NCI-H2081 treated with DMSO at 0.1 percent for 48 hours (cell line): Measurements from ENCODE around the gene MAST4.
"Not testable (repeated sequence)": the region's sequence is repeated elsewhere in the genome, so short reads cannot be mapped to it uniquely, and the experiment has no call there.

Experiments used
- DNase-seq: peaks from one replicate; lab custom pipeline; 2025; lab: John Stamatoyannopoulos, UW

The MAST4 gene

DNA sequence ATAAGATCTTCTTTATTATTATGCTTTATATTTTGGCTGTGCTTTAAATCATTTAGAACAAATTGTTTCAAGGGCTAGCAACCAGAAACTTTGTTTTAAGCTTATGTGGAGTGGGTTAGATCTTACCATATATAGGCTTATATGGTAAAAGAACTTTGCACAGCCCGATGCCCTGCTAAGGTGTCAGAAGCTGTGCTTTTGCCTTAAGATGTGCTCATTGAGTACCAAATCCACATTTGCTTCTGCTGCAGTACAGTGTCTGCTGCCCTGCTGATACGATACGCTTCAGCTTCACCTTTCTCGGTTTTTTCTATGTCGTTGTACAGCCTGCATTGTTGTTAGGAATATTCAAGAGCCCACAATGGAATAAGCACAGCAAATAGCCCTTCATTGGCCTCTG is 565.6 kb downstream of the MAST4 start:
- DNase-seq, result no peak

DNA sequence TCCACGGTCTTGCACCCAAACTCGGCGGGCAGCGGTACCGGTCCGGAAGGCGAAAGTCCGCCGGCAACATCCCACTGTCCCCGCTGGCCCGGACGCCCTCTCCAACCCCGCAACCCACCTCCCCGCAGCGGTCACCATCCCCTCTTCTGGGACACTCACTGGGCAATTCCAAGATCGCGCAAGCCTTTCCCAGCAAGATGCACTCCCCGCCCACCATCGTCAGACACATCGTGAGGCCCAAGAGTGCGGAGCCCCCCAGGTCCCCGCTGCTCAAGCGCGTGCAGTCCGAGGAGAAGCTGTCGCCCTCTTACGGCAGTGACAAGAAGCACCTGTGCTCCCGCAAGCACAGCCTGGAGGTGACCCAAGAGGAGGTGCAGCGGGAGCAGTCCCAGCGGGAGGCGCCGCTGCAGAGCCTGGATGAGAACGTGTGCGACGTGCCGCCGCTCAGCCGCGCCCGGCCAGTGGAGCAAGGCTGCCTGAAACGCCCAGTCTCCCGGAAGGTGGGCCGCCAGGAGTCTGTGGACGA is 567.1 kb downstream of the MAST4 start:
- no peak for DNase-seq

- no peak for DNase-seq
Measured at GRCh38 chr5:67163863-67164595, 567.8 kb downstream of the MAST4 start.

DNA sequence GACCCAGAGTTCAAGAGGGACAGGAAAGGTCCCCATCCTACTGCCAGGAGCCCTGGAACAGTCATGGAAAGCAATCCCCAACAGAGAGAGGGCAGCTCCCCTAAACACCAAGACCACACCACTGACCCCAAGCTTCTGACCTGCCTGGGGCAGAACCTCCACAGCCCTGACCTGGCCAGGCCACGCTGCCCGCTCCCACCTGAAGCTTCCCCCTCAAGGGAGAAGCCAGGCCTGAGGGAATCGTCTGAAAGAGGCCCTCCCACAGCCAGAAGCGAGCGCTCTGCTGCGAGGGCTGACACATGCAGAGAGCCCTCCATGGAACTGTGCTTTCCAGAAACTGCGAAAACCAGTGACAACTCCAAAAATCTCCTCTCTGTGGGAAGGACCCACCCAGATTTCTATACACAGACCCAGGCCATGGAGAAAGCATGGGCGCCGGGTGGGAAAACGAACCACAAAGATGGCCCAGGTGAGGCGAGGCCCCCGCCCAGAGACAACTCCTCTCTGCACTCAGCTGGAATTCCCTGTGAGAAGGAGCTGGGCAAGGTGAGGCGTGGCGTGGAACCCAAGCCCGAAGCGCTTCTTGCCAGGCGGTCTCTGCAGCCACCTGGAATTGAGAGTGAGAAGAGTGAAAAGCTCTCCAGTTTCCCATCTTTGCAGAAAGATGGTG is 568.8 kb downstream of the MAST4 start:
- DNase-seq, result no peak

DNA sequence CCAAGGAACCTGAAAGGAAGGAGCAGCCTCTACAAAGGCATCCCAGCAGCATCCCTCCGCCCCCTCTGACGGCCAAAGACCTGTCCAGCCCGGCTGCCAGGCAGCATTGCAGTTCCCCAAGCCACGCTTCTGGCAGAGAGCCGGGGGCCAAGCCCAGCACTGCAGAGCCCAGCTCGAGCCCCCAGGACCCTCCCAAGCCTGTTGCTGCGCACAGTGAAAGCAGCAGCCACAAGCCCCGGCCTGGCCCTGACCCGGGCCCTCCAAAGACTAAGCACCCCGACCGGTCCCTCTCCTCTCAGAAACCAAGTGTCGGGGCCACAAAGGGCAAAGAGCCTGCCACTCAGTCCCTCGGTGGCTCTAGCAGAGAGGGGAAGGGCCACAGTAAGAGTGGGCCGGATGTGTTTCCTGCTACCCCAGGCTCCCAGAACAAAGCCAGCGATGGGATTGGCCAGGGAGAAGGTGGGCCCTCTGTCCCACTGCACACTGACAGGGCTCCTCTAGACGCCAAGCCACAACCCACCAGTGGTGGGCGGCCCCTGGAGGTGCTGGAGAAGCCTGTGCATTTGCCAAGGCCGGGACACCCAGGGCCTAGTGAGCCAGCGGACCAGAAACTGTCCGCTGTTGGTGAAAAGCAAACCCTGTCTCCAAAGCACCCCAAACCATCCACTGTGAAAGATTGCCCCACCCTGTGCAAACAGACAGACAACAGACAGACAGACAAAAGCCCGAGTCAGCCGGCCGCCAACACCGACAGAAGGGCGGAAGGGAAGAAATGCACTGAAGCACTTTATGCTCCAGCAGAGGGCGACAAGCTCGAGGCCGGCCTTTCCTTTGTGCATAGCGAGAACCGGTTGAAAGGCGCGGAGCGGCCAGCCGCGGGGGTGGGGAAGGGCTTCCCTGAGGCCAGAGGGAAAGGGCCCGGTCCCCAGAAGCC is 569.6 kb downstream of the MAST4 start:
- no peak for DNase-seq

GRCh38 chr5:67166460-67167285 is 570.5 kb downstream of the MAST4 start:
- DNase-seq, result no peak

- no peak for DNase-seq
Measured at GRCh38 chr5:67168069-67168468, 571.9 kb downstream of the MAST4 start.

GRCh38 chr5:67170767-67171166 is 574.6 kb downstream of the MAST4 start:
- DNase-seq, result no peak

DNA sequence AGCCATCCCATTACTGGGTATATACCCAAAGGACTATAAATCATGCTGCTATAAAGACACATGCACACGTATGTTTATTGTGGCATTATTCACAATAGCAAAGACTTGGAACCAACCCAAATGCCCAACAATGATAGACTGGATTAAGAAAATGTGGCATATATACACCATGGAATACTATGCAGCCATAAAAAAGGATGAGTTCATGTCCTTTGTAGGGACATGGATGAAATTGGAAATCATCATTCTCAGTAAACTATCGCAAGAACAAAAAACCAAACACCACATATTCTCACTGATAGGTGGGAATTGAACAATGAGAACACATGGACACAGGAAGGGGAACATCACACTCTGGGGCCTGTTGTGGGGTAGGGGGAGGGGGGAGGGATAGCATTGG is 577.2 kb downstream of the MAST4 start:
- DNase-seq, result not testable (repeated sequence)

DNA sequence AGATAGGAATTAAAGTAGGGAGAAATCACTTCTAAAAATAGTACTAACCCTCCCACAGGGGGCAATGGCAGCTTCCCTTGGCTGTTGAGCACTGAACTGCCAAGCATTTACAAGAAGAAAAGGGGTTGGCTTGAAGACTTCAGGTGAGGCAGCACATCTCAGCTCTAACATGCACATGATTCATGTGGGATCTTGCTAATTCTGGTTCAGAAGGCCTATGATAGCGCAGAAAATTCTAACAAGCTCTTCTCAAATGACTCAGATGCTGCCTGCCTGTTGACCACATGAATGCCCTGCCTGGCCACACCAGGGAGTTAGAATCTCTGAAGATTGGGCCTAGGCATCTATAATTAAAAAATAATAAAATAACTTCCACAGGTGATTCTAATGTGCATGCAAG is 577.8 kb downstream of the MAST4 start:
- DNase-seq, result no peak

DNA sequence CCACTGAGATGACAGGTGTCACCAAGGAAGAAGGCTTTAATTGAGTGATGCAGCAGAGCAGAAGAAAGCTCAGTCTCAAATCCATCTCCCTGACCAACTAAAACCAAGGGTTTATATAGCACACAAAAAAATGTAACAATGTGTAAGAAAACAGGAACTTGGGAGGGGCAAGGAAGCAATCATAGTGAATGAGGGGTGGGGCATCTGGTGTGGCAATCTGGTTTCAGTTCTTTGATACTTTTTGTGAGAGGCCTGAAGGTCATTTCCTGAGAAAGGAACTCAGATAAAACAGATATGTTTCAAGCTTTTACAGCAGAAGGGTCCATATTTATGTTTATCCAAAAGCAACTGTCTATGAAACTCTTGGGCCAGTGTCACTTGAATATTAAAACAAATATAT is 580.7 kb downstream of the MAST4 start:
- DNase-seq, result no peak

DNA sequence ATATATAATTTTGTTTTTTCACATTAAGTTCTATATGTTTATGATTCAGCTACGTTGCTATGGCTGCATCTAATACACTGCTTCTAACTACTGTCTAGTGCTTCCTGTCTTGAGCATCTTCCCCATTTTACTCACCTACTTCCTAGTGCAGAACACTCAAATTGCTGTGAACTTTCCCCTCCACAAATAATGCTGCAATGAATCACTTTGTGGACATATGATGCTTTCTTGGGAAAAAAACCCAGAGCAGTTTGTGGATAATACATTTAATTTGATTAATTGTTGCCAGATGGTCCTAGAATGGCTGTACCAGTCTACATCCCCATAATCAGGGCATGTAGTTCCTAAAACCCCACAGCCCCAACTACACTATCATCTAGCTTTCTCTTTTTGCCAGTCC is 581.9 kb downstream of the MAST4 start:
- no peak for DNase-seq

GRCh38 chr5:67178966-67179365 is 582.8 kb downstream of the MAST4 start:
- DNase-seq, result no peak

- DNase-seq, result no peak
Measured at GRCh38 chr5:67179697-67180361, 583.6 kb downstream of the MAST4 start.

DNA sequence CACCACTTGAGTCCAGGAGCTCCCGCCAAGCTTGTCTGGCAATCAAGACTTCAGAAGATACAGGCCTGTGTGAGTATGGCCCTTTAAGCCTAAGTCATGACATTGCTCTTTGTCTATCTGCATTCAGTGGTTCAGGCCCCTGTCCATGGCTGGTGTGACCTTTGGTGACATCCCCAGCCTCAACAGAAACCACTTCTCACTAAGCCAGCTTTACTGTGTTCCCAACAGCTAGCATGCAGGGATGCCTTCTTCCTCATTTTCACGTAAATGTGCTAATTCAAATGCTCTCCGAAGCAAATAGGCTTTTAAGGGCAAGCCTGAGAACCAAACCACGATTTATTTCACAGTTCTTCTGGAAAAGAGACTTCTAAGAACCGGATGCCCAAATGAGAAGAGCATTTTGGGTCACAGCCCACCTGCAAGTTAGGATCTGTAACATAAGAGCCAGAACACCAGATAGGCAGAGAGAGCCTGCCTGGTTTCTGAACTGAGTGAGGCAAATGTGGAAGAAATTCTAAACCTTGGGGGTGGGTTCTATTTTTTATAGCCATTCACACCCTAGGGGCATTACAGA is 585.5 kb downstream of the MAST4 start:
- DNase-seq, result no peak

DNA sequence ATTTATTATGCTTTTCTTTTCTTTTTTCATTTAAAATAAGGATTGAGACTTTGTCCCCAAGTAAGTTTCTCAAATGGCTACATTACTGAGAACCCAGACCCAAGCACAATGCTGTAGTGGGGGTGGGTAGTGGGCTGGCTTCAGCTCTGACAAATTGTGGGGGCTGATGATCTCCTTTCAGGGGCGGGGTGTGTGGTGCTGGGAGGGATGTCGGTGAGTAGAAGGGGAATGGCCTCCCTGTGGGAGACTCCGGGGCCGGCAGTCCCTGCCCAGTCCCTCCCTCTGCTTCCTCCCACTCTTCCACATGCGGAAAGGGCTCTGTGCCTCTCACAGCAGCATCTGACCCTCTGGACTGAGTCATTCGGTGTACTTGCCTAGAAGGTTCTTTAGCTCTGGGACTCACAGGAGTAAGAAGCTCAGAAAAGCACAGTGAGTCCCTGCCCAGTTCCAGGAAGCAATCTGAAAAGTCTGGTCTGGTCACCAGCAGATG is 586.2 kb downstream of the MAST4 start:
- no peak for DNase-seq

- DNase-seq, result no peak
Measured at GRCh38 chr5:67183859-67184258, 587.7 kb downstream of the MAST4 start.

GRCh38 chr5:67187006-67187715 is 591.0 kb downstream of the MAST4 start:
- no peak for DNase-seq

- DNase-seq, result no peak
Measured at GRCh38 chr5:67188274-67189078, 592.3 kb downstream of the MAST4 start.
